Measurements from ENCODE around the gene ATP8B3. TPM values are rescaled to one million over a fixed set of nuclear protein-coding genes. Genes with fewer than 3 reads are reported as not detected.
A peak's percentile ranks its signal among the peaks of the same experiment; 100 is the strongest.

ATP8B3 gene
- total RNA-seq, 2 donors from 2014 or later, result 4.6 to 6.0 TPM

DNA sequence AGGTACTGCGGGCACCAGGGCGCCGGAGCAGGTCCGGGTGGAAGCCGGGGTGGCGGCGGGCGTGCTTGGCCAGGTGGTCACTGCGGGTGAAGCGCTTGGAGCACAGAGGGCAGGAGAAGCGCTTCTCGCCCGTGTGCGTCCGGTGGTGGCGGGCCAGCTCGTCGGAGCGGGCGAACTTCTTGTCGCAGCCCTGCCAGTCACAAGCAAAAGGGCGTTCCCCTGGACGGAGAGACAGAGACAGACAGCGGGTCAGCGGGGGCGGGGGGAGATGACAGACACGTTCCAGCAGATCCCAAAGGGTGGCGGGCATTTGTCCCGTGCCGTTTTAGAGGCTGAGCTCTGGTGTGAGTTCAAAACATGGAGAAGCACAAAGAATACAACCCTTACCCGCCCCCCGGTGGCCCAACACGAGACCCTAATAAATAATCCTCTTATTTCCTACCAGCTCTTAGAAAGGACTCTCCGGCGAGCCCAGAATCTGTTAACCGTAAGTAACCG is 42.5 kb upstream of the ATP8B3 start:
- DNase-seq (peak in 1 of 3 donors; percentile 7), ATAC-seq (no peak)
- Mint-ChIP-seq H3K27me3 (no peaks in the 10 kb centered on the region), H3K27ac (peak overlapping the region; percentile 81), H3K36me3 (ENCODE audit: low read depth) (no peaks in the 10 kb centered on the region), H3K4me3 (peak overlapping the region; percentile 92), H3K4me1 (peaks cover 39% of the 10 kb centered on the region)
- no peaks in the 10 kb centered on the region for H3K9me3 ChIP-seq (ENCODE audit: control insufficient read depth, low read length, poor library complexity, severe bottlenecking)

DNA sequence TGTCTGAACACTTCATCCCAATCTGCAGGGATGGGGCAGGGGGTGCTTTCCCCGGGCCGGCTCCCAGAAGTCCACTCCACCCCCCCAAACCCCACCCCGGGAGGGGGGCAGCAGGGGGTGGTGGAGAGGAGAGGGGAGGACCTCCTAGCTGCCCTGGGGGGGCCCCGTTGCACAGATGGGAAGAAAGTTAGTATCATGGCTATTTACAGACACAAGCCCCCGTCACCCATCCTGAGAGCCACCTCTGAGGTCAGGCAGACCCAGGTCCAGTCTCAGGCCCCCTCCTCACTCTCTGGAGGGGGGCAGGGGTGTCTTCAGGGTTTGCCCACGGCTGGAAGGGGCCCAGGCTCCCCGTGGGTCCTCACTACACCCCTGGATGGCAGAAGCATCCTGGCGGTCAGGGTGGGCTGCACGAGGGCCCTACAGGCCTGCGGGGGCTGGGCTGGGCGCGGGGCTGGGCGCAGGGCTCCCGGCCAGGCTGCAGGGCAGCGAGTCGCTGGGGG is 42.0 kb upstream of the ATP8B3 start:
- H3K9me3 ChIP-seq (ENCODE audit: control insufficient read depth, low read length, poor library complexity, severe bottlenecking), result no peaks in the 10 kb centered on the region
- H3K36me3 Mint-ChIP-seq (ENCODE audit: low read depth), result no peaks in the 10 kb centered on the region
- no peak for ATAC-seq
- no peaks in the 10 kb centered on the region for H3K27me3 Mint-ChIP-seq
- peaks cover 36% of the 10 kb centered on the region for H3K4me1 Mint-ChIP-seq
- peak overlapping the region; percentile 31 for H3K4me3 Mint-ChIP-seq
- peak in 1 of 3 donors; percentile 8 for DNase-seq
- H3K27ac Mint-ChIP-seq, result no peak overlapping the region

DNA sequence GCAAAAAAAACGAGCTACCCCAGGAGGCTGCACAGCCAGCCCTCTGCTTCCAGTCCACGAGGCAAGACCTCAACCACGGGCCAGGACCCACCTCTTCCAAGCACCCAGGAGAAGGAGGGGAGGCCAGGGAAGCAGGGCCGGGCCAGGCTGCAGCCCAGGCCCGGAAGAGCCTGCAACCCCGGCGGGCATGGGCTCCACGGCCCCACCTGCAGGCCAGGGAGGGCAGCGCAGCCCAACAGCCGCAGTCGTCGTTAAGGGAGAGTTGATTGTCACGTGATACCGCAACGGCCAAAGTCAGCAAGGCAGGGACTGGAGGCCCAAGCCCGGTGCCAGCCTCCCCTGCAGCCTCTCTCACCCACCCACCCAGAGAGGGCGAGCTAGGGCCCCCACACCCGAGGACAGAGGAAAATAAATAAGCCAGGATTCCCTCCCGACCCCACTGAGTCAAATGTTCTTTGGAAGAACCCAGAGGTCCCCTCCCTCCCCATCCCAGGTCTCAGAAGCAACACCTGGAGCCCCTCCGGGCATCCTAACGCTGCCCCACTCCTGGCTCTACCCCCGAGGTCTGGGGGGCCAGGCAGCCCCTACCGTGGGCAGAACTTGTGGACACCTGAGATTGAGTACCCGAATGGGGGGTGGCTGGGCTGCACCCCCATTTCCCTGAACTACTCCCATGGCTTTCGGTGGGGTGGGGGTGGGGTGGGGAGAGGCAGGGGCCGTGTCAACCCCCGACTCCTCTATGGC is 41.4 kb upstream of the ATP8B3 start:
- no peaks in the 10 kb centered on the region for H3K9me3 ChIP-seq (ENCODE audit: control insufficient read depth, low read length, poor library complexity, severe bottlenecking)
- H3K4me3 Mint-ChIP-seq, result peak overlapping the region; percentile 81
- peak overlapping the region; percentile 83 for H3K27ac Mint-ChIP-seq
- DNase-seq (peak; percentile 70 to 82 (median 71)), ATAC-seq (peak; percentile 42)
- peaks cover 31% of the 10 kb centered on the region for H3K4me1 Mint-ChIP-seq
- no peaks in the 10 kb centered on the region for H3K36me3 Mint-ChIP-seq (ENCODE audit: low read depth)
- H3K27me3 Mint-ChIP-seq, result no peaks in the 10 kb centered on the region

DNA sequence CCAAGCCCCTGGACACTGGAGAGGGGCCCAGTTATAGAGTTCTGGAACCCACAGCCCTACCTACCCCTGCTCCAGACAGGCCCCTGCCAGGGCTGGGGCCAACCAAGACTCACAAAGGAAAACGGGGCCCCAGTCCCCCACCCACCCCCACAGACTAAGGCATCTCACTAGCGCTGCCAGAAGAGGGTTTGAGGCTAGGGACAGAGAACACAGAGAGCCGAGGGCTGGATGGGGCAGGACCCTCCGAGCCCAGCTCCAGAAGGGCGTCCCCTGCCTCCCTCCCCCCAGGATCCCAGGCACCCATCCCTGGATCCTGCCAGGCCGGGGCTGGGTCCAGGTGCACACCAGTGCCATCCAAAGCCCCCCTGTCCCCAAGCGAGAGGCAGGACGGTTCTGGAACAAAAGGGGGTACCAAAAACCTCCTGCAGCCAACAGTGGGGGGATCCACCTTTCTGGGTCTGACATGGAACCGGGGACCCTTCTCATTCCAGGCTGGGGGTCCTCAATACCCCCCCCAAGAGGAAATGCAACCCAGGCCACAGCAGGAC is 40.6 kb upstream of the ATP8B3 start:
- H3K4me3 Mint-ChIP-seq, result peak overlapping the region; percentile 81
- DNase-seq (no peak), ATAC-seq (no peak)
- H3K27me3 Mint-ChIP-seq, result no peaks in the 10 kb centered on the region
- peaks cover 31% of the 10 kb centered on the region for H3K4me1 Mint-ChIP-seq
- no peaks in the 10 kb centered on the region for H3K9me3 ChIP-seq (ENCODE audit: control insufficient read depth, low read length, poor library complexity, severe bottlenecking)
- H3K27ac Mint-ChIP-seq, result peak overlapping the region; percentile 83
- no peaks in the 10 kb centered on the region for H3K36me3 Mint-ChIP-seq (ENCODE audit: low read depth)

DNA sequence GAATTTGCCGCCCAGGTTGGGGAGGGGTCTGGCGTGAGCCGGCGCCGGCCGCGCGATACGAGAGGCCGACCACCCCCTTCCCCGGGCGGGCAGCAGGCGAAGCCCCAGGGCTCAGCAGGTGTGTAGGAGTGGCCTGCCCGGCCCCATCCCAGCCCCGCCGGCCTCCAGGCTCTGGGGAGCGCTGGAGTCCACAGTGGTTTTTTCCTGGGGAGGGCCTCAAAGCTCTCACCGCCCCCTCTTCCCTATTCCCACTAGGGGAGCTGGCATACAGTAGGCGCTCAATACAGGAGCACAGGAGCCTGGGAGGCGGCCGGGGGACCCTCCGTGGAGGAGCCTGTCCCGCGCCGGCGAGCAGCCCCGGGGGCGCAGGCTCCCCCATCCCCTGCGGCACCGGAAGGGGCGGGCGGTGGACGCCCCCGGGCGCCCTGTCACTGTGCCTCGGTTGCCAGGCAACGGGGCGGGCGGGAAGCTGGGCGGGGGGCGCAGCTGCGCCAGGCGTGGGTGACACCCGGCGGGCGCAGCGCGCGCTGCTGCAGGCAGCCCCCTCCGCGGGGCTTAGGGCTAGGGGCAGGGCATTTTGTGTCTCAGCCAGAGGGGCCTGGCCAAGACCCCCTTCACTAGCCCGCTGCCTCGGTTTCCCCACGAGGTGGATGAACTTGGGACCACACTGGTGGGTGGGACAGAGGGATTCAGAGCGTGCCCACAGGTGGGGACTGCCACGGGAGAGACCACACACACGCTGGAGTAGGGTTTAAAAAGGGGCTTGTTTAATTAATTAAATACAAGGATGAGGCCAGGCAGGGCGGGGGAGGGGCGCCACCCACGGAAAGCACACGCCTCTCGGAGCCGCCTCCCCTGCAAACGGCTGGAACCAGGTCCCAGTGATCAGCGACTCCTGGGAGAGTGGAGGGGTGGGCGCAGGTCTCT is 39.8 kb upstream of the ATP8B3 start:
- no peaks in the 10 kb centered on the region for H3K27me3 Mint-ChIP-seq

DNA sequence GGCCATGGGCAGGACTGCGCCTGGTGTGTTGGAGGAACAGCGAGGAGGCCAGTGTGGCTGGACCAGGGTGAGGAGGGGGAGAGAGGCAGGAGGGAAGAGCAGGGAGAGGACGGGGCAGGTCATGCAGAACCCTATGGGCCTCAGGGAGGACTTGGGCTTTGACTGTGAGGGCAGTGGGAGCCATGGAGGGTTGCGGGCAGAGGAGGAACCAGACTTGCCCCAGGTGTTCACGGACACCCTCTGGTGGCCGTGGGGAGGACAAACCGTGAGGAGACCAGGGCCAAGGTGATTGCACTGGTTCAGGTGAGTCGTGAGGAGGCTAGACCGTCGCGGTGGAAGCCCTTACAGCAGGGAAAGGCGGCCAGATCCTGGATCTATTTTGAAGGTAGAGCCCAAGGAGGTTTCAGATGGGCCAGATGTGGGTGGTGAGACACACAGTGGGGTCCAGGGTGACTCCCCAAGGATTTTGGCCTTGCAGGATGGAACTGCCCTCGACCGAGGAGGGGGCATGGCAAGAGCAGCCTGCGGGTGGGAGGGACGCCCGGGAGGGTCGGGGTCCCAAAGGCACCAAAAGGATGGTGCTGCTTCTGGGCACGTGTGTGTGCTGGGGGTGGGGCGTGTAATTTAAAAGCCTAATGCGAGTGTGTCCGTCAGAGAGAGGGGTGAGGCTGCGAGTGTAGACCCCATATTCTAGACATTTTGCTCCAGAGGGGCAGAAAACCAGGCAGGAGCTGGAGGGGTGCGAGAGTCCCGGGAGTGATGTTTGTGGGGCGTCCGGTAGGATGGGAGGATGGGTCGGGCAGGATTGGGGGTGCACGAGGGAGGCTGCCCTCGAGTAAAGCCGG is 39.0 kb upstream of the ATP8B3 start:
- no peak for DNase-seq
- H3K4me1 Mint-ChIP-seq, result peaks cover 38% of the 10 kb centered on the region
- H3K36me3 Mint-ChIP-seq (ENCODE audit: low read depth), result no peaks in the 10 kb centered on the region
- H3K27ac Mint-ChIP-seq, result peak overlapping the region; percentile 54
- peak overlapping the region; percentile 71 for H3K4me3 Mint-ChIP-seq
- no peaks in the 10 kb centered on the region for H3K9me3 ChIP-seq (ENCODE audit: control insufficient read depth, low read length, poor library complexity, severe bottlenecking)
- no peaks in the 10 kb centered on the region for H3K27me3 Mint-ChIP-seq
- no peak for ATAC-seq

More for the DNA sequence above, 39.8 kb upstream of the ATP8B3 start:
- Mint-ChIP-seq H3K36me3 (ENCODE audit: low read depth) (no peaks in the 10 kb centered on the region), H3K27ac (peak overlapping the region; percentile 74), H3K4me1 (peaks cover 38% of the 10 kb centered on the region), H3K4me3 (no peak overlapping the region)
- no peaks in the 10 kb centered on the region for H3K9me3 ChIP-seq (ENCODE audit: control insufficient read depth, low read length, poor library complexity, severe bottlenecking)
- ATAC-seq (no peak), DNase-seq (peak in 2 of 3 donors; percentile 53 to 54)

DNA sequence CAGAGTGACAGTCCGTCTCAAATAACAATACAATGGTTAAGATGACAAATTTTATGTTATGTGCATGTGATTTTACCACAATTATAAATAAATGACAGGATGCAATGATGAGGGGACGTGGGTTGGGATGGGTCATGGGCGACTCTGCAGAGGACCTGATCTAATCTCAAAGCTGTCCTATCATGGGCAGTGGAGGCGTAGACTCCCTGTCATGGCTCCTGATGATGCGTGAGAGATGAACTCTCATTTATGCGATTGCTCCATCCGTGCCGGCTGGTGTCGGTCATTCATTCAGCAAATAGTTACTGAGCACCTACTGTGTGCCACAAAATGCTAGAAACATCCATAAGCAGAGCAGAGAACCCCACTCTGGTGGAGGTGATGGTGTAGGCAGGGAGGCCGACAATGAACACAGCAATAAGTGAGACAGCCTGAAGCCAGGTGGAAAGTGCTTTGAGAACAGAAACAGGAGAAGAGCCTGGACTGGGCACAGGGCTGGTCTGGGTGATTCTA is 37.9 kb upstream of the ATP8B3 start:
- DNase-seq, result no peak
- Mint-ChIP-seq H3K36me3 (ENCODE audit: low read depth) (no peaks in the 10 kb centered on the region), H3K4me1 (peaks cover 34% of the 10 kb centered on the region), H3K4me3 (peak overlapping the region; percentile 71), H3K27ac (peak overlapping the region; percentile 84), H3K27me3 (no peaks in the 10 kb centered on the region)
- ATAC-seq, result no peak
- no peaks in the 10 kb centered on the region for H3K9me3 ChIP-seq (ENCODE audit: control insufficient read depth, low read length, poor library complexity, severe bottlenecking)

DNA sequence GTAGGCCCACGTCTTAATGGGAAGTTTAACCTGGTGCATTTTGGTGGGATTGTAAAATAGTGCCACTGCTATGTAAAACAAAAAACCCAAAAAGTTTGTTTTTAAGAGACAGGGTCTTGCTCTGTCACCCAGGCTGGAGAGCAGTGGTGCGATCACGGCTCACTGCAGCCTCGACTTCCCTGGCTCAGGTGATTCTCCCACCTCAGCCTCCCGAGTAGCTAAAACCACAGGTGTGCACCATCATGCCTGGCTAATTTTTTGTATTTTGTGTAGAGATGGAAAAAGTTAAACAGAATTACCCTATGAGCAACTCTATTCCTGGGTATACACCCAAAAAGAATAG is 37.0 kb upstream of the ATP8B3 start:
- Mint-ChIP-seq H3K4me1 (peaks cover 30% of the 10 kb centered on the region), H3K27ac (peak overlapping the region; percentile 84), H3K27me3 (no peaks in the 10 kb centered on the region), H3K4me3 (no peak overlapping the region), H3K36me3 (ENCODE audit: low read depth) (no peaks in the 10 kb centered on the region)
- DNase-seq, result no peak
- no peaks in the 10 kb centered on the region for H3K9me3 ChIP-seq (ENCODE audit: control insufficient read depth, low read length, poor library complexity, severe bottlenecking)
- no peak for ATAC-seq

DNA sequence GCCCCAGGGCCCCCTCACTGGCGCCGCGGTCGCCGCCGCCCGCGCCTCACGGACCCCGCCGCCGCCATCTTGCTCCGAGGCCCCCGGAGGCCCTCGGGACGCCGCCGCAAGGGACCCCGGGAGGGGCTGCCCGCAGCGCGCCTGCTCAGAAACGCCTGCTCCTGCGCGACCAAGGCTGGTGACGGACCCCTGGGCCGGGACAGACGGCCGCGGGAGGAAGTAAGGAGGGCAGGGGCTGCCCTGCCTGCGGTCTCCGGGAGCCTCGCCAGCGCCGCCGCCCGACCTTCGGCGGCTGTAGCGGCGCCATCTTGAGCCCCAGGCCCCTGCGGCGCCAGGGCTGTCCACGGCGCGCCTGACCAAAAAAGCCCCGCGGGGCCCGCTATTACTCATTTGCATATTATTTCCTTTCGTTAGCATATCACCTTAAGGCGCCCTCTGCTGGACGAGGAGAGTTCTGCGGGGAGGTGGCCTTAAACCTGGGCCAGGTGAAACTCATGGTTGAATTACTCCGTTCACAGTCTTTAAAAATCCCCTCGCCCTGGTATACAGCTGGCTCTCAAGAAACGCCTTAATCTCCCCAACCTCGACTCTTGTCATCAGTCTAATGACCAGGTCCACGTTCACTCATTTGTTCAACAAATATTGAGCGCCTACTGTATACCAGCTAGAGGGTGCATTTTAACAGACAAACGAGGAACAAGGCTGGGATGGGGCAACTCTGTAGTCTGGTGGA is 36.5 kb upstream of the ATP8B3 start, which contains the start of gene REXO1:
REXO1 (minus strand) TSS at position 85 of the 733 bp plus-strand sequence. CDS start 125 bp downstream, outside the sequence.
- no peaks in the 10 kb centered on the region for H3K9me3 ChIP-seq (ENCODE audit: control insufficient read depth, low read length, poor library complexity, severe bottlenecking)
- peak within 1 kb of the TSS; percentile 84 for H3K27ac Mint-ChIP-seq
- H3K4me1 Mint-ChIP-seq, result peaks cover 28% of the 10 kb centered on the region
- no peaks in the 10 kb centered on the region for H3K36me3 Mint-ChIP-seq (ENCODE audit: low read depth)
- peak within 1 kb of the TSS; percentile 92 for H3K4me3 Mint-ChIP-seq
- H3K27me3 Mint-ChIP-seq, result no peaks in the 10 kb centered on the region
- DNase-seq (peak; percentile 93 to 99 (median 94)), ATAC-seq (peak; percentile 82)

DNA sequence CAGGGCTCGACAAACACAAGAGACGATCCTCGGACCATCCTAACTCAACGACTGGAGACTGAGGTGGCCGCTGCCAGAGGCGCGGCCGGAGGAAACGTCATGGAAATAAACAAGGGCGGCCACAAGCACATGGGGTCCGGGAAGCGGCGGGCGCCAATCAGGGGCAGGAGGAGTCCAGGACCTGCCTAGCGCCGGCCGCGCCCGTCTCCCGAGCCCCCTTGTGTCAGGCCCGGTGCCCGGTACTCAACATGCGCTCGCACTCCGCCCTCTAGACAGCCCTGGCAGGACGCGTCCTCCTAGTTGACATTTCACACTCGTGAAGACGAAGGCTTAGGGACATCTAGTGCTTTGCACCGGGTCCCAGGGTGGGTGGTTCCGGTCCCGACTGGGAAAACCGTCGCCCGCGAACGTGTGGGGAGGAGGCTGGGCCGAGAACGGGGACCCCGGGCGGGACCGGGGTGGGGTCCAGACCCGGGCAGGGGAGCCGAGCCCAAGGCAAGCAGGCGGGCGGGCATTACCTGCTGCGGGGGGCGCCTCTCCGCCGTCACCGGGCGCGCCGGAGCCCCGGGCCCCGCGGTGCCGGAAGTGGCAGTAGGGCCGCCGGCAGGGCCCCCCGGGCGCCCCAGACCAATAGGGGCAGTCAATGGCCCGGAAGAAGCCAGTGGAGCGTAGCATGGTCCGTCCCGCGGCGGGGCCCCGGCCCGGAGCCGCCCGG is 35.8 kb upstream of the ATP8B3 start:
- peaks cover 23% of the 10 kb centered on the region for H3K4me1 Mint-ChIP-seq
- DNase-seq, result no peak
- peak overlapping the region; percentile 92 for H3K4me3 Mint-ChIP-seq
- H3K9me3 ChIP-seq (ENCODE audit: control insufficient read depth, low read length, poor library complexity, severe bottlenecking), result no peaks in the 10 kb centered on the region
- peak overlapping the region; percentile 84 for H3K27ac Mint-ChIP-seq
- no peaks in the 10 kb centered on the region for H3K36me3 Mint-ChIP-seq (ENCODE audit: low read depth)
- peak; percentile 11 for ATAC-seq
- H3K27me3 Mint-ChIP-seq, result no peaks in the 10 kb centered on the region

DNA sequence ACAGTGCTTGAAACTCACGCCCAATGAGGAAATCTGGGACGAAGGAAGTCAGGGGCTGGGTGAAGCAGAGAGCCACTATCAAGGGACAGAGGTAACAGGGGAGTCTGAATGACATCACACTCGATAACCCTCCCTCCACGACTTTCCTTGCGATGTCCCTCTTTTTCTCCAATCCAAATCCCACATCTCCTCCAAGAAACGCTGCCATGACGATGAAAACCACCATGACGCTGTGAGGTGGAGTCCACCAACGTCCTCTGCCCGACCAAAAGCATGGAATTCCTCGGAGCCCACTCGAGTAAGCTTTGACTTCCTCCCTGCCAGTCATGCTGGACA is 35.2 kb upstream of the ATP8B3 start:
- H3K27ac Mint-ChIP-seq, result peak overlapping the region; percentile 84

More for the DNA sequence above, 35.2 kb upstream of the ATP8B3 start:
- Mint-ChIP-seq H3K27me3 (no peaks in the 10 kb centered on the region), H3K4me3 (peak overlapping the region; percentile 92), H3K4me1 (peaks cover 22% of the 10 kb centered on the region), H3K36me3 (ENCODE audit: low read depth) (no peaks in the 10 kb centered on the region)
- H3K9me3 ChIP-seq (ENCODE audit: control insufficient read depth, low read length, poor library complexity, severe bottlenecking), result no peaks in the 10 kb centered on the region
- no peak for DNase-seq
- no peak for ATAC-seq
